T-helper 1 cell (primary cell): ENCODE results near the gene COPZ2.

ENCODE experiments used
- DNase-seq, 5 donors: peaks; one replicate each; pipeline ENCODE4 v3.0.0-alpha.2; 2012 to 2020

COPZ2 gene

DNA sequence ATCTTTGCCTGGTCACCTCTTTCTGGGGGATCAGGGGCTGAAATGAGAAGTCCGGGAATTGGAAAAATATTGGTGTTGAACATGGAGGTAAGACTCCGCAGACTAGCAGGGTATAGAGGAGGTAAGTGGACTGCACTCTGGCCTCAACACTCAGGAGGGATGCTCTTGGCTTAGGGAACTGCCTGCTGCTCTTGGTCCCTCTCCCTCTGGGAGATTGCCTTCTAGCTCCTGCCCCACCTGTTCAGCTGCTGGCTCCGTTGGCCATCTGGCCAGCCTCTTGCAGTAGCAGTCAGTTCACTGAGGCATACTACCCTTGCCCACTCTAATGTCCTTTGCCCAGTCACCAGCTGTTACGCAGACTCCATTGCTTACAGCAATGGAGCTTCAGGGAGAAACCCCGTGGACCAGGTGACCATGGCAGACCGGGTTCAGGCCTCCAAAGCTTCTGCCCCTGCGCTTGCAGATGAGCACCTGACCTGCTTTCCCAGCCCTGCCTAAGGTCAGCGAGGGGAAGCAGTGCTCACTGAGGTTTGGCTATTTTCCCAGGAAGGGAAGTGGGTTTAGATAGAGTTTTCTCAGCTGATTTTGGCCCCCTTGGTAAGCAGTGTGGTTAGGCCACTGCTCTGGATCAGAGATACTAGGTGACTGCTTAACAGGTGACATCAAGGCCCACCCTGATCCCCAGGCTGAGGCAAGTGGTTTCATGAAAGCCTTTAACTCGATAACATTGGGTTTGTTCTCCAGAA lies 54.8 kb downstream of the COPZ2 start:
- no peak for DNase-seq

DNA sequence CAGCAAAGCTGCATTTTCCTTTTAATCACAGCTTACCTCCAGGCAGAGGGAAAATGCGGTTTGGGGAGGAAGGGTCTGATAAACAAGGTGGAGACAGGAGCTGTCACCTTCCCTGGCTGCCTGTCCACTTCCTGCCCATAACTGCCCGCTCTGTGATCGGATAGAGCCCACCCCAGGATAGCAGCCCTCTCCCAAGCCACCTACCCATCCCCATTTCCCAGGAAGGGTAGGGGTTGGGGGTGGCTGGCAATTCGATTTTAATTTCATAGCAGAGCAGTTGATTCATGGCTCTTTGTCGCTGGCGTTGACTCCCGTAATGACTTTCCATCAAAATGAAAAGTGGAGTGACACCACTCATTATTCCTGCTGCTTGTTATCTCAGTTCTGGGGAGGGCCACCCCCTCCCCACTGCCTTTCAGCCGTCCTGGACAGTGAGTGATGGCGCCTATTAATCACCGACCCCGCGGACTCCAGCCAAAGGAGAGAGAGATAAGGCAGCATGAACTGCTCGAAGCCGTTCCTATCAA lies 55.4 kb downstream of the COPZ2 start:
- DNase-seq = no peak

DNA sequence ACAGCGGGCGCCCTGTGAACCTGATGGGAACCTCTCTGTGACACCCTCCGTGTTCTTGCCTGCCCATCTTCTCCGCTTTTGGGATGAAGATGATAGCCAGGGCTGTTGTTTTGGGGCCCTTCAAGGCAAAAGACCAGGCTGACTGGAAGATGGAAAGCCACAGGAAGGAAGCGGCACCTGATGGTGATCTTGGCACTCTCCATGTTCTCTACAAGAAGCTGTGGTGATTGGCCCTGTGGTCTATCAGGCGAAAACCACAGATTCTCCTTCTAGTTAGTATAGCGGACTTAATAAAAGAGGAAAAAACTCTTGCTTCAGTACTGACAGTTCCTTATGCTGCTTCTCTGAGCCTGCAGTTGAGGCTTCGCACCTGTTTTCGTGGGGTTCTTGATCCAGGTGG lies 56.1 kb downstream of the COPZ2 start:
- peak in 1 of 5 donors; percentile 50 for DNase-seq

DNA sequence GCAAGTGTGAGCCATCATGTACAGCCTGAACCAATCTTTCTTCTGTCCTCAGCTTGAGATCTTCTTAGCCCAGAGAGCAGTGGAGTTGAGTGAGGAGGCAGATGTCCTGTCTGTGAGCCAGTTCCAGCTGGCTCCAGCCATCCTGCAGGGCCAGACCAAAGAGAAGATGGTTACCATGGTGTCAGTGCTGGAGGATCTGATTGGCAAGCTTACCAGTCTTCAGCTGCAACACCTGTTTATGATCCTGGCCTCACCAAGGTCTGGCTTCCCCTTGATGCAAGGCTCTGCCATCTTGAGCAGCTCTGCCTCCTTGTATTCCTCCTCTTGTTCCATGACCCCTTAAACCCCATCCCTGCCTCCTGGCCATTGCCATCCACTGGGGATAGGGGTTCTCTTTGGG lies 57.1 kb downstream of the COPZ2 start:
- no peak for DNase-seq

DNA sequence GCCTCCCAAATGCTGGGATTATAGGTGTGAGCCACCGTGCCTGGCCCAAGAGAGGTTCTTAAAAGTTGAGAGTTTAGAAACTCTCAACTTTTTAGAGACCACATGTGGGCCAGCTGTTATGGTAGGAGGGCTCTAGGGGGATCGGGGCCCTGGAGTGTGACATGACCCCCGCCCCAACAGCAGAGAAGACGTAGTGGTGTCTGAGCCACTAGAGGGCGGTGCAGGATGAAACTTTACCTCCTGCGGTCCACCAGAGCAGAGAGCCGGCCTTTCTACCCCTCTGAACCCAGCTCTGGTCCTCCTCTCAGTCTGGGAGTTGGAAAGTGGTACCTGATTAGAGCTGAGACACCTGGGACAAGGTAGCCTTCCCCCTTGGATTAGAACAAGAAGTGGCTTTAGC lies 59.3 kb downstream of the COPZ2 start:
- peak in 3 of 5 donors; percentile 17 to 58 (median 37) for DNase-seq
